Fibroblast of lung (primary cell): ENCODE results near the gene TAF10. TPM values are rescaled to one million over a fixed set of nuclear protein-coding genes. Genes with fewer than 3 reads are reported as not detected.

Experiments
- DNase-seq, 2 donors: peaks; one replicate each; pipeline versions ENCODE4 v3.0.0 to v3.0.0-alpha.2; 2010; ENCODE audit warnings: low read depth in 2 of 2
- H2AFZ ChIP-seq: 2 replicates; pipeline ENCODE4 v1.5.1; 2012; ENCODE audit warnings: low read length, control low read depth, inconsistent platforms
- H3K27ac ChIP-seq: 2 replicates; pipeline ENCODE4 v1.5.1; 2011; ENCODE audit warnings: low read length, control low read depth; ENCODE audit not compliant: insufficient read depth
- H3K27me3 ChIP-seq: 2 replicates; pipeline ENCODE4 v1.5.1; 2011; ENCODE audit warnings: mild to moderate bottlenecking, low read length; ENCODE audit not compliant: control insufficient read depth, insufficient read depth
- H3K36me3 ChIP-seq: 2 replicates; pipeline ENCODE4 v1.5.1; 2011; ENCODE audit warnings: low read length; ENCODE audit not compliant: control insufficient read depth, insufficient read depth
- H3K4me1 ChIP-seq: 2 replicates; pipeline ENCODE4 v1.5.1; 2011; ENCODE audit warnings: low read length; ENCODE audit not compliant: control insufficient read depth, insufficient read depth; ENCODE audit errors: extremely low read depth
- H3K4me2 ChIP-seq: 2 replicates; pipeline ENCODE4 v1.5.1; 2011; ENCODE audit warnings: low read length, control low read depth; ENCODE audit not compliant: insufficient read depth; ENCODE audit errors: extremely low read depth
- H3K4me3 ChIP-seq, 4 experiments: fragments of 200-600 bp in 1 of 4; sonication (generic) in 1 of 4; replicated peaks in 1 of 4; 2 replicates each; pipeline ENCODE4 v1.5.1; 2011 to 2016; ENCODE audit warnings: low read length in 4 of 4, low read depth in 3 of 4, mild to moderate bottlenecking in 3 of 4, control low read depth in 2 of 4, inconsistent platforms in 1 of 4, mixed read lengths in 1 of 4; ENCODE audit not compliant: insufficient read depth in 1 of 4; ENCODE audit errors: control extremely low read depth in 1 of 4
- H3K79me2 ChIP-seq: 2 replicates; pipeline ENCODE4 v1.5.1; 2012; ENCODE audit warnings: mild to moderate bottlenecking, low read length, inconsistent platforms; ENCODE audit not compliant: control insufficient read depth, insufficient read depth
- H3K9ac ChIP-seq: 2 replicates; pipeline ENCODE4 v1.5.1; 2011; ENCODE audit warnings: mild to moderate bottlenecking, low read length, control low read depth; ENCODE audit not compliant: insufficient read depth
- H3K9me3 ChIP-seq: 2 replicates; pipeline ENCODE4 v1.5.1; 2012; ENCODE audit warnings: low read depth, low read length; ENCODE audit not compliant: control insufficient read depth, insufficient read depth
- H4K20me1 ChIP-seq: 2 replicates; pipeline ENCODE4 v1.5.1; 2011; ENCODE audit warnings: low read length; ENCODE audit not compliant: control insufficient read depth, insufficient read depth; ENCODE audit errors: extremely low read depth
- EZH2 ChIP-seq: IDR thresholded peaks from 2 replicates; pipeline ENCODE4 v1.5.1; 2012; ENCODE audit warnings: low read length, control low read depth, mild to moderate bottlenecking; ENCODE audit errors: missing control alignments
- polyA plus RNA-seq, 2 donors: library from polyadenylated mRNA; depleted of rRNA in 1 of 2; stranded (reverse) in 1 of 2; unstranded in 1 of 2; fragments of >200 nt; gene quantifications; 2 replicates each; pipeline ENCODE4 v1.2.1, GENCODE V29; 2011 to 2012; ENCODE audit warnings: missing spikeins in 1 of 2
- total RNA-seq: library from RNA; depleted of rRNA; stranded (reverse); fragments of >200 nt; gene quantifications from 2 replicates; pipeline ENCODE4 v1.2.1, GENCODE V29; 2014
- TF ChIP-seq, protein P1 (sequence below), 2 donors: IDR thresholded peaks in 1 of 2; conservative IDR thresholded peaks in 1 of 2; 1 replicate in 1 of 2; 2 replicates in 1 of 2; pipeline ENCODE4 v1.5.1; 2011 to 2012; ENCODE audit warnings: low read length in 2 of 2, control low read depth in 1 of 2, inconsistent platforms in 1 of 2, low read depth in 1 of 2, mild to moderate bottlenecking in 1 of 2

TAF10 gene
- total and polyA plus RNA-seq, 2 donors (not counting 1 experiment from before 2014, with no cell fraction given), result 77.8 to 142 TPM

DNA sequence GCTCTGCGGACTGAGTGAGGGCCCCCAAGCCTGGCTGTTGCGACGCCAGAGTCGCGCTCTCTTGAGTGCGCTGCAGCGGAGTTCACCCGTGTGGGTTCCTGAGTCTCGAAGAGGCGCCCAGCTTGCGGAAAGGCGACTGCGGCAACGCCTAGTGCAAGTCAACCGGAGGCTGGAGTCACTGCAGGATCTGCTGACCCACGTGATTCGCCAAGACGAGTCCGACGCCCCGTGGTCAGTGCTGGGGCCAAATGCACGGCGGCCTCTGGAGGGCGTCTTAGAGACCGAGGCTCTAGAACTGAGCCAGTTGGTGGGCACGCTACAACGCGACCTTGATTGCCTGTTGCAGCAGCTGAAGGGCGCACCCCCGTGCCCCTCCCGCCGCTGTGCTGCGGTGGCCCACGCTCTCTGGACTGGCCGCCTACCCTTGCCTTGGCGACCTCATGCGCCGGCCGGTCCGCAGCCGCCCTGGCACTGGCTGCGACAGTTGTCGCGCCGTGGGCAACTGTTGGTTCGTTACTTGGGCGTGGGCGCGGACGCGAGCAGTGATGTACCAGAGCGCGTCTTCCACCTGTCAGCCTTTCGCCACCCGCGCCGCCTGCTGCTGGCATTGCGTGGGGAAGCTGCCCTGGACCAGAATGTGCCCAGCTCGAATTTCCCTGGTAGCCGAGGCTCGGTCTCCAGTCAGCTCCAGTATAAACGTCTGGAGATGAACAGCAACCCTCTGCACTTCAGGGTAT, 41.2 kb downstream of the TAF10 start:
- Histone ChIP-seq H3K9me3 (no peaks in the 10 kb centered on the region), H3K27me3 (no peaks in the 10 kb centered on the region), H3K36me3 (no peaks in the 10 kb centered on the region), H3K27ac (no peak overlapping the region), H3K4me2 (no peak overlapping the region), H2AFZ (no peak overlapping the region), H3K4me3 (no peak overlapping the region), H3K9ac (no peak overlapping the region), H4K20me1 (no peaks in the 10 kb centered on the region), H3K79me2 (no peaks in the 10 kb centered on the region), H3K4me1 (peaks cover 7% of the 10 kb centered on the region)
- DNase-seq, result no peak
- TF ChIP-seq, protein P1, sequence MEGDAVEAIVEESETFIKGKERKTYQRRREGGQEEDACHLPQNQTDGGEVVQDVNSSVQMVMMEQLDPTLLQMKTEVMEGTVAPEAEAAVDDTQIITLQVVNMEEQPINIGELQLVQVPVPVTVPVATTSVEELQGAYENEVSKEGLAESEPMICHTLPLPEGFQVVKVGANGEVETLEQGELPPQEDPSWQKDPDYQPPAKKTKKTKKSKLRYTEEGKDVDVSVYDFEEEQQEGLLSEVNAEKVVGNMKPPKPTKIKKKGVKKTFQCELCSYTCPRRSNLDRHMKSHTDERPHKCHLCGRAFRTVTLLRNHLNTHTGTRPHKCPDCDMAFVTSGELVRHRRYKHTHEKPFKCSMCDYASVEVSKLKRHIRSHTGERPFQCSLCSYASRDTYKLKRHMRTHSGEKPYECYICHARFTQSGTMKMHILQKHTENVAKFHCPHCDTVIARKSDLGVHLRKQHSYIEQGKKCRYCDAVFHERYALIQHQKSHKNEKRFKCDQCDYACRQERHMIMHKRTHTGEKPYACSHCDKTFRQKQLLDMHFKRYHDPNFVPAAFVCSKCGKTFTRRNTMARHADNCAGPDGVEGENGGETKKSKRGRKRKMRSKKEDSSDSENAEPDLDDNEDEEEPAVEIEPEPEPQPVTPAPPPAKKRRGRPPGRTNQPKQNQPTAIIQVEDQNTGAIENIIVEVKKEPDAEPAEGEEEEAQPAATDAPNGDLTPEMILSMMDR (conservative IDR thresholded peaks at IDR 0.05 in 1 of 2, IDR thresholded peaks at IDR 0.05 in 1 of 2; ENCODE audit: low read depth in 1 of 2, low read length in 2 of 2), result no peak
- TF ChIP-seq EZH2, result no peak

DNA sequence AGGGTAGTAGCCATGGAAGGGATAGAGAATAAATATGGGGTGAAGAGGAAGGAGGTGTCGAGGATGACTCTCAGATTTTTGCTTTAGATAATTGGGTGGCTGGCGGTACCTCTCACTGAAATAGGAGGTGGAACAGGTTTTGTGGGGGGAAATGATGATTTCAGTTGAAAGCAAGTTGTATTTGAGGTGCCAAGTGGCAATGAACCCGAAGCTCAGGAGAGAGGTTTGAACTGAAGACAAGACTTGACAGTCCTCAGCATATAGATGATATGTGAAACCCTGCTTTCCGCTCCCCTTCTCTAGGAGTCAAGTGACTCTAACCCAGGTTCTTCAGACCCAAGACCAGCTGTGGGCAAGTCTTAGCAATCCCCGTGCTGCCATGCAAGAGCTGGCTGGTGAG, 42.3 kb downstream of the TAF10 start:
- no peak overlapping the region for H3K4me3 ChIP-seq

DNA sequence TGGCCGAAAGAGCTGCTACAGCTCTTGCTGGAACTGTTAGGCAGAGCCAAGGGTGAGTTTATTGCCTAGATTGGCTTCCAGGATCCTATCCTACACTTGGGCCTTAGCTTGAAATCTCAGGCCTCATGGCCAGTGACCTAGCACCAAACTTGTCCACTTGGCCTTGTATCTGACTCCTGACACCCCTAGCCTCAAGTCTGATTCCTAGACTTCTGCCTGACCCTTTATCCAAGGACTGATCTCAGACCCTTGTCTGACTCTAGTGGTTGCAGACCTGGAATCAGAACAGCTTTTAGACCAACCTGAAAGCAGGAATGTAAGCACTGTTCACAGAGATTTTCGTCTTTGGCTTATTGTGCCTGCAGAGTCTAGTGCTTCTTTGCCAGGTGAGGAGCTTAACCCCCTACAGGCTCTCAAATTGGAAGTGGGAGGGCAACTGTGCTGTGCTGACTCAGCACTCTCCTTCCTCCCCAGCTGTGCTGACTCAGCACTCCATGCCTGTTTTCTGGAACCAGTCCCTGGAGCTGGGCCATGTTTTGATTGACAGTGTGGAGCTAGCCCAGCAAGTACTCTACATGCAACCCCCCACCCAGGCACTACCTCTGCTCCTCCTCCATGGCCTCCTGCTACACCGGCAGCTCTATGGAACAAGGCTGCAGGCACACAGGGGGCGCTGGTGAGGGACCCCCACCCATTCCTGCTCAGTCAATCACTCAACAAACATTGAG, 43.7 kb downstream of the TAF10 start:
- Histone ChIP-seq H3K4me3 (no peak overlapping the region), H3K27ac (no peak overlapping the region), H3K4me2 (no peak overlapping the region), H3K36me3 (no peaks in the 10 kb centered on the region), H3K9me3 (no peaks in the 10 kb centered on the region), H3K27me3 (no peaks in the 10 kb centered on the region), H3K79me2 (no peaks in the 10 kb centered on the region), H3K9ac (no peak overlapping the region), H3K4me1 (peaks cover 7% of the 10 kb centered on the region), H2AFZ (no peak overlapping the region), H4K20me1 (no peaks in the 10 kb centered on the region)
- TF ChIP-seq, protein P1 (conservative IDR thresholded peaks at IDR 0.05 in 1 of 2, IDR thresholded peaks at IDR 0.05 in 1 of 2; ENCODE audit: low read depth in 1 of 2, low read length in 2 of 2), result no peak
- TF ChIP-seq EZH2, result no peak
- peak; percentile 72 to 79 for DNase-seq

More for the DNA sequence above, 42.3 kb downstream of the TAF10 start:
- no peaks in the 10 kb centered on the region for H3K9me3 ChIP-seq
- H2AFZ ChIP-seq, result no peak overlapping the region
- H3K4me2 ChIP-seq, result no peak overlapping the region
- TF ChIP-seq EZH2, result no peak
- TF ChIP-seq, protein P1 (conservative IDR thresholded peaks at IDR 0.05 in 1 of 2, IDR thresholded peaks at IDR 0.05 in 1 of 2; ENCODE audit: low read depth in 1 of 2, low read length in 2 of 2), result no peak
- DNase-seq, result no peak
- H4K20me1 ChIP-seq, result no peaks in the 10 kb centered on the region
- H3K79me2 ChIP-seq, result no peaks in the 10 kb centered on the region
- no peaks in the 10 kb centered on the region for H3K36me3 ChIP-seq
- H3K27ac ChIP-seq, result no peak overlapping the region
- no peak overlapping the region for H3K9ac ChIP-seq
- H3K27me3 ChIP-seq, result no peaks in the 10 kb centered on the region
- peaks cover 7% of the 10 kb centered on the region for H3K4me1 ChIP-seq
